ENCODE data around the gene RIC3. TPM values are rescaled to one million over a fixed set of nuclear protein-coding genes. Genes with fewer than 3 reads are reported as not detected.

Gene RIC3
- total RNA-seq, 1 donor: 27.5 TPM

DNA sequence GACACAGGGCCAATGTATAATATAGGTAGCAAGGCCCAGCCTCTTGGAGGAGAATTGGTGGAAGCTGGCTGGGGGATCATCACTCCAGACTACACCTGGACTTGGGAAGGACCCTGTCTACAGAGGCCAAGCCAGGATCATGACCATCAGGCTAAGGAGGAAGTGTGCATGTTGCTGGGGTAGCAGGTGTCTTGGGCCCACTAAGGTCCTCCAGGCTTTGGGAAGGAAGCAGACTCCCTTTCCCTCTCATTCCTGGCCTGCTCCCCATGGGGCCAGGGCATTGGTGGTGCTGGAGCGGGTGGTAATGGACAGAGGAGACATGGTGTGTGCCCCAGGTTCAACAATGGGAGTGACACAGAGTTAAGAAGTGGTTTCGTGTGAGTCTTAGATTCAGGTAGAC lies 103.8 kb downstream of the RIC3 start:
- H3K9me3 ChIP-seq (ENCODE audit: low read depth, low read length): no peaks in the 10 kb centered on the region
- no peaks in the 10 kb centered on the region for H3K27me3 ChIP-seq (ENCODE audit: insufficient read depth, low read length)
- H3K4me1 ChIP-seq (ENCODE audit: insufficient read depth, low read length): no peaks in the 10 kb centered on the region
- H3K4me3 ChIP-seq (ENCODE audit: low read length): no peak overlapping the region

DNA sequence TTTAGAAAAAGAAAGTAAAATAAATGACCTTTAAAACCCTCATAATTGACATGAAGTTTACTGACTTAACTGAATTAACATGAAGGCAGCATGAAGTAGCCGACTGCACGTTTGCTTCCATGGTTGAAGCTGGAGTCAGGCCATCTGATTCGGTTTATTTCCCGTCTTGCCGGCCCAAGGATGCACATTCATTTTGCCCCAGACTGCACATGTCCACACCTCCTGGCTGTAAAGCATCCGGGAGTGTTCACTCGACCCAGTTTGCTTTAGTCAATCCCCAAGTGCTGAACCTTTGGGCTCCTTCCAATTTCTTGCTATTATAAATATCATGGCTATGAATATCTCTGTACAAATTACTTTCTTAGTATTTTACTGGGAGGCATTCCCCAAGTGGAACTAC lies 105.5 kb downstream of the RIC3 start:
- no peaks in the 10 kb centered on the region for H3K4me1 ChIP-seq (ENCODE audit: insufficient read depth, low read length)
- H3K27me3 ChIP-seq (ENCODE audit: insufficient read depth, low read length): no peaks in the 10 kb centered on the region
- H3K4me3 ChIP-seq (ENCODE audit: low read length): no peak overlapping the region
- no peaks in the 10 kb centered on the region for H3K9me3 ChIP-seq (ENCODE audit: low read depth, low read length)

DNA sequence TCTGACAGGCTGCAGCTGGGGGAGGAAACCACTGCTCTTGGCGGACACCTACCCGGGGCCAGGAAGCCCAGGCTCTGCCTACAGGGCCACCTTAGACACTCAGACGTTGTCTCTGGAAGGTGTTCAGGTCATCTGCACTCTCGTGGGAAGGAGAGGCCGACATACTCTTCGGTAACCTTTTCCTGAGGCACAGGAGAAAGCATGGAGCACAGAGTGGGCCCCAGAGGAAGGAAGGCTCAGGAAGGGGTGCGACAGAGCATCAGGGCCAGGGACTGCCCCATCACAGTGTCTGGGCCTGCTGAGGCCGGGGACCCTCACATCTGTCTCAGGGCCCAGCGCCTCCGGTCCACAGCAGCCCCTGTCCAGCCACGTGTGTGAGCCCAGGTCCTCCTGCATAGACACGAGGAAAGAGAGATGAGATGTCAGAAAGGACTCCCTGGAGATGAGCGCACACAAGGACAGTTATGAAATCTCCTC lies 106.0 kb downstream of the RIC3 start:
- Histone ChIP-seq H3K27me3 (ENCODE audit: insufficient read depth, low read length) (no peaks in the 10 kb centered on the region), H3K9me3 (ENCODE audit: low read depth, low read length) (no peaks in the 10 kb centered on the region), H3K4me3 (ENCODE audit: low read length) (no peak overlapping the region), H3K4me1 (ENCODE audit: insufficient read depth, low read length) (no peaks in the 10 kb centered on the region)

DNA sequence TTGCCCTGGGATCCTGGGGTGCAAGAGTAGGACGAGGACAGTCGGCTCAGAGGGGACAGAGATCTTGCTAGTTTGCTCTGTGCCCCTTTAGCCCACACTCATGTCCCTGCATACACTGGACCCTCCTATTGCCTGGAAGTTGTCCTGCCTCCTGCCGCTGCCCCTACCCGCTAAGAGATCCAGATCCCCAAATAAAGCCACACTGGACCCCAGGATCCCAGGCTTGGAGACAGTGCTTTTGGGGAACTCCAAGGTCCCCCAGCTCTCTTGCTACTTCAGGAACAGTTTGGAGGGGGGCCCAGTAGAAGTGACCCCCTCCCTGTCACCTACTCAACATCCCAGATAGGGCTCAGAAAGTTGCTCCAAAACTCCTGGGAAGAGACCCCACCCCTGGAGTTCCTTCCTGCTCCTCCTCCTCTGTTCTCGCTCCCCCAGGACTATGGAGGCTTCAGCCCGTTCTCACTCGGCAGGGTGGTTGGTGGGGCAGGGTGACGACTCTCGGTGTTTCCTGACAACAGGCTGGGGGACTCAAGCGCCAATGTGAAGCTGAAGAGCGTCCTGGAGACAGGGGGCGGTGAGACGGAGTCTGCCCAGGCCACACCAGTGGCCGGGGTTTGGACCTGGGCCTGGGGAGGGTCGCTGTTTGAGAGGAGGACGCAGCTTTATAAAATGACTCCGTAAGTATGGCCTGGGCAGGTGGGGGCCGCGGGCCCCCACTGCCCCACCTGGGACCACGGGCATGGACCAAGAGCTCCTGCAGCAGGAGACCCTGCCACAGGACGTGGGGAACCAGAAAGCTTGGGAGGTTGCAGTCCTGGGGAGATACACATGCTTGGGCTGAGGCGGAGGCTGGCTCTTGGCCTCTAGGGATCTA lies 107.0 kb downstream of the RIC3 start:
- Histone ChIP-seq H3K27me3 (ENCODE audit: insufficient read depth, low read length) (no peaks in the 10 kb centered on the region), H3K9me3 (ENCODE audit: low read depth, low read length) (no peaks in the 10 kb centered on the region), H3K4me3 (ENCODE audit: low read length) (no peak overlapping the region)

DNA sequence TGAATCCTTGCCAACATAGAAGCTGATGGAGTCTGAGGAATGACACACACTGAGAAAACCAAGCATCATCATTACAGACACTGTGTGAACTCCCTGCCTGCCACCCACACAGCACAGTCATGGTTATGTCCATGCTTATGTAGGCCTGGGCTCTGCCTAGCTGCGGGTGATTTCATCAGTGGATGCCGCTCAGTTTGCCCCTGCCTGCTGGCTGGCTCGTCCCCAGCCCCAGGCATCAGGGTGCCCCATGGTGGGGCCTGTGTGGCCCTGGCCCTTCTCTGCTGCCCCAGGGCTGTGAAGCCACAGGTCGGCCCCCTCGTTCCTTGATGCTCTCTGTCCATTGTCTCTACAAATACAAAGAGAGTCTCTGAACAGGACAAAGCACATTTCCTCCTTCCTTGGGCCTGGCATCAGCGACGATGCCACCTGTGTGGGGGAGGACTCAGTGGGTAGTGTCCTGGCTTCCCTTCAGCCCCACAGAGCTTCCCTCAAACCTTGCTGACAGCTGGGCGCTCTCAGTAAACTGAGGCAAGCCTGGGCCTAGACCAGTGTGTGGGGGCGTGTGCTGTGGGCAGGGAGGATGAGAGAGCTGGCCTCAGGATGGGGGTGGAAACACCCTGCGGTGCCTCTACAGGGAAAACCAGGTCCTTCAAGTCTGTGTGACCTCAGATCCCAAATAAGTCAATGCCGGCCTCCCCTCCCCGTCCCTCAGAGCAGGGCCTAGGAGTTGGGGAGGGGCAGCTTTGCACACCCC lies 107.8 kb downstream of the RIC3 start:
- H3K27me3 ChIP-seq (ENCODE audit: insufficient read depth, low read length): no peaks in the 10 kb centered on the region
- H3K4me1 ChIP-seq (ENCODE audit: insufficient read depth, low read length): no peaks in the 10 kb centered on the region

More for the DNA sequence above, 107.0 kb downstream of the RIC3 start:
- H3K4me1 ChIP-seq (ENCODE audit: insufficient read depth, low read length): no peaks in the 10 kb centered on the region

DNA sequence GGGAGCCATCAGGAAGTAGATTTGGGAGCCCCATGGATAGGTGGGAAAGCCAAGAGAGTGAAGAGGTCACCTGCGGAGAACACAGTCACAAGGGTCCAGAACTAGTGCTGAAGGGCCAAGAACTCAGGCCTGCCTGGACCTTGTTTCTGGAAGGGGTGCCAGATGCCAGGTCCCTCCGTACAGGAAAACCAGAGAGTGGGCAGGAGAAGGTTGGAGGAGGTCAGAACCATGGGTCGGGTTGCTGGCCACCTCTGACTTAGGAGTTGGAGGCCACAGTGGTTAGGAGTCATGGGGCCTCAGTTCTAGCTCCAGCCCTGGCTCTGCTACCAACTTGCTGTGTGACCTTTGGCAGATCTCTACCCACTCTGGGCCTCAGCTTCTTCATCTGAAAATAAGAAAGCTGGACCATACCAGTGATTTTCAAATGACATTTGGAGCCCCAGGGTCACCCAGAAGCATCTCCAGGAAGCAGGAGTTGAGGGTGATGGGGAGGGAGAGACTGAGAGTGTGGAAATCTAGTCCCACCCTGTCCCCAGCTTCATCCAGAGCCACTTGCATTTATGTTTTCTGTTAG lies 108.6 kb downstream of the RIC3 start:
- no peaks in the 10 kb centered on the region for H3K4me1 ChIP-seq (ENCODE audit: insufficient read depth, low read length)
- H3K27me3 ChIP-seq (ENCODE audit: insufficient read depth, low read length): no peaks in the 10 kb centered on the region

More for the DNA sequence above, 107.8 kb downstream of the RIC3 start:
- no peak overlapping the region for H3K4me3 ChIP-seq (ENCODE audit: low read length)
- no peaks in the 10 kb centered on the region for H3K9me3 ChIP-seq (ENCODE audit: low read depth, low read length)

DNA sequence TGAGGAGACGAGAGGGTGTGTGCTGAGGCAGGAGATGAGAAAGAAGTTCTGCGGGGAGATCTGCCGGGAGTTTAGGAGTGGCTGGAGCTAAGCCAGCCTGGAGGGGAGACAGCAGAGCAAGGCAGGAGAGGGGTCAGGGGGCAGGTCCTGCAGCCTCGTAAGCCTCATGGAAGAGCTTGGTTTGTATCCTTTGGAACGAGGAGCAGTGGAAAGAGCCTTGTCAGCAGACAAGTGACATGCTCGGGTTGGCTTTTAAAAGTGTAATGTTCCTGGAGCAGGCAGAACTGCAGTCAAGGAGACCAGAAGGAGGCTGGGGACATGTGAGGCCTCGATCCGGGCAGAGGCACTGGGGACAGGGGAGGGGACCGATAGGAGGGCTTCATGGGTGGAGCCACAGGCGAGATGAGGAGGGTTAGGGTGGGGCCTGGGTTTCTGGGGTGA lies 109.2 kb downstream of the RIC3 start:
- Histone ChIP-seq H3K27me3 (ENCODE audit: insufficient read depth, low read length) (no peaks in the 10 kb centered on the region), H3K4me1 (ENCODE audit: insufficient read depth, low read length) (no peaks in the 10 kb centered on the region), H3K4me3 (ENCODE audit: low read length) (no peak overlapping the region), H3K9me3 (ENCODE audit: low read depth, low read length) (no peaks in the 10 kb centered on the region)

More for the DNA sequence above, 108.6 kb downstream of the RIC3 start:
- no peak overlapping the region for H3K4me3 ChIP-seq (ENCODE audit: low read length)
- no peaks in the 10 kb centered on the region for H3K9me3 ChIP-seq (ENCODE audit: low read depth, low read length)

DNA sequence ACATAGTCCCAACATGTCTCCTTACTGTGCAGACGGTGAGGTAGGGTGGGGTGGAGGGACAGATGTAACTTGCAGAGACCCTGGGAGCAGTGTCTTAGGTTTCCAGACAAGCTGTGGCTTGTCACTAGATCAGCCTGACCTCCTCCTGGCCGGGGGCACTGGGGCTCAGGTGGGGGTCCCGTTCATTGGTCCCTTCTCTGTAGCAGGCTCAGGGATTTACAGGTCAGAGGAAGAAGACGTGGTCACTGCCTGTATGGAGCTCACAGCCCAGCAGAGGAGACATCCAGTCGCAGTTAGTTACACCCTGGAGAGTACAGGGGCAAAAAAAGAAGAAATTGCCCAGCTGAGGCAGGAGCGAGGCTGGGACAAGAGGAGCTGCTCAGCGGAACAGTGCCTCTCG lies 109.8 kb downstream of the RIC3 start:
- no peak overlapping the region for H3K4me3 ChIP-seq (ENCODE audit: low read length)
- H3K4me1 ChIP-seq (ENCODE audit: insufficient read depth, low read length): no peaks in the 10 kb centered on the region
- no peaks in the 10 kb centered on the region for H3K27me3 ChIP-seq (ENCODE audit: insufficient read depth, low read length)
- no peaks in the 10 kb centered on the region for H3K9me3 ChIP-seq (ENCODE audit: low read depth, low read length)

DNA sequence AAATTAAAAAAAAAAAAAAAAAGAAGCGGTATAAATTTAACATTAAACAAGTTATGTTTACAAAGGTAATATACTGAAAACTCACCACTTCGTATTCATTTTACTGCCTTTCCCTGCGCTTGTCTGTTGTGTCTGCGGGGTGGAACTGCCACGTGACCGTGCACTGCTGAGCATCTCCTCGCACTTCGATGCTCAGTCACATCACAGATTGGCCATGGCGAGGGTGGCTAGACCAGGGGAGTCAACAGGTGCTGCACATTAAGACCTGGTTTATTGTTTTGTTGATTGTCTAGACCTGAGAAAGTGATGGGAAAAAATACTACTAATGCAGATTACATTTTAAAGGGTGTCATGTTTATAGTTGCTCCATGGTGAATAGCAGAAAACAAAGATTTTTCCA lies 110.6 kb downstream of the RIC3 start:
- no peaks in the 10 kb centered on the region for H3K4me1 ChIP-seq (ENCODE audit: insufficient read depth, low read length)
- H3K4me3 ChIP-seq (ENCODE audit: low read length): no peak overlapping the region
- H3K27me3 ChIP-seq (ENCODE audit: insufficient read depth, low read length): no peaks in the 10 kb centered on the region
- no peaks in the 10 kb centered on the region for H3K9me3 ChIP-seq (ENCODE audit: low read depth, low read length)

DNA sequence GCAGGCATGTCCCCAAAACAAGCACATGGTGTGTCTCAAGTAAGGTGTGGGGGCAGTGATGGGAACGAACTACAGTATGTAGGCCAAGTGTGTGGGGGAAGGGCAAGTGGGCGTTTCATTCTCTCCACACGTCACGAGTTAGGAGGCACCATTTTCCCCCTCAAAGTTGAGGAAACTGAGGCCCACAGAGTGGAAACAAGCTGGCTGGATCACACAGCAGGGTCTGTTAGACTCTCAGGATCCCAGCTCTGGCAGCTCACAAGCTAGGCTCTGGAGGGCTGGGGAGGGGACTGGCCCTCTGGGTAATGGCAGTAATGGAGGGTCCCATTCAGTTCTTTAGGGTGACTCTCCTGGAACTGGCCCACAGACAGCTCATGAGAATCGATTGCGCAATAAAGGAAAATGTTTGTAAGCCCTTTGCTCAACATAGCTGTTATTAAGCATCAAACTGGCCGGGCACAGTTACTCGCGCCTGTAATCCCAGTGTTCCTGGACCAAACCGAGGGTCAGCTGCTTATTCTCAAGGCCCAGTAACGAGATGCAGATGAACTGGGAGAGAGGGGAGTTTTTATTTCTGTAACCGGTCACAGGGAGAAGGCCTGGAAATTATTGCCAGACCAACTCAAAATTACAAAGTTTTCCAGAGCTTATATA lies 111.9 kb downstream of the RIC3 start:
- Histone ChIP-seq H3K4me1 (ENCODE audit: insufficient read depth, low read length) (no peaks in the 10 kb centered on the region), H3K27me3 (ENCODE audit: insufficient read depth, low read length) (no peaks in the 10 kb centered on the region), H3K4me3 (ENCODE audit: low read length) (no peak overlapping the region), H3K9me3 (ENCODE audit: low read depth, low read length) (no peaks in the 10 kb centered on the region)

Other genes starting within 250 kb of the RIC3 start
- gene OR10A6, start 237.8 kb downstream of the RIC3 start, total RNA-seq: not detected
- gene OR10A3, start 227.3 kb downstream of the RIC3 start, total RNA-seq: not detected
- gene NLRP10, start 203.6 kb downstream of the RIC3 start, total RNA-seq: not detected
- gene EIF3F, start 181.7 kb downstream of the RIC3 start, total RNA-seq: 417 TPM
- under 0.01 TPM for gene TUB, start 87.8 kb downstream of the RIC3 start, total RNA-seq
- not detected for gene LMO1, start 94.9 kb upstream of the RIC3 start, total RNA-seq